Heart left ventricle (tissue), 13 donors: ENCODE results near the gene PCSK4.

Experiments
- POLR2A ChIP-seq, 2 donors: fragments of 450-650 bp; IDR thresholded peaks; one replicate each; pipeline ENCODE4 v1.6.1; 2017; ENCODE audit warnings: antibody characterized with exemption in 2 of 2, mild to moderate bottlenecking in 2 of 2, moderate library complexity in 2 of 2
- TF ChIP-seq, protein P1 (sequence below), 12 donors: fragments of 200-600 bp; sonication (generic) in 4 of 12; IDR thresholded peaks; one replicate each; pipeline versions ENCODE4 v1.5.0 to v1.8.0; 2018 to 2022; ENCODE audit warnings: antibody characterized with exemption in 12 of 12, mild to moderate bottlenecking in 5 of 12
- donor health status: ischemic (EF 13 %, LVEDD 7.1; RV severe dilation, severe dysfunction).
- donor health status: DM: no; HTN: yes; CAD: no.
- donor health status: DM: no; HTN: no; CAD: no.
- donor health status: ischemic (EF 25% LVEDD 6.9; RV normal size, moderate dysfunction).
- donor health status: ischemic (EF 25% LVEDD 5.7; RV mildly dilated, moderate dysfunction).
- donor health status: ischemic (EF 35%, LVEDD 5.7; RV mildly dilated, moderate dysfunction).
- donor health status: nonischemic (EF 11% LVEDD 7.7; RV severe dilation, severe dysfunction).
- donor health status: DM: yes; HTN: yes; CAD: no.
- donor health status: PGD.
- donor health status: ischemic (EF 29% LVEDD 5.4; RV normal size, mild dysfunction).
- donor health status: nonischemic (EF 23%, LVEDD 6.1; RV moderate dilation, normal function).

DNA sequence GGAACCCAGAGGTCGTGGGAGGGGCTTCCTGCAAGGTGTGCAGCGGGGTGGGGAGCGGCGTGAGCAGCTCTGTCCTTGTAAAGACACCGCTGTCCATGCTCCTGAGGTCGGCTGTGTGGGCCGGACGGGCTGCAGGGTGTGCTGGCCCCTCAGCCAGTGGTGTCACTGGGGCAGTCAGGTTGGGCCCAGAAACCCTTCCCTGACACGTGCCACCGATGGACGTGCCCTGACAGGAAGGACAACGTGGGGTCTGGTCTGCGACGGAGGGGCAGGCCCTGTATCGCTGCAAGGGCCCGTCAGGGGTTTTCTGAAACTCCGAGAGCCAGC lies 56.1 kb downstream of the PCSK4 start:
- TF ChIP-seq, protein P1, sequence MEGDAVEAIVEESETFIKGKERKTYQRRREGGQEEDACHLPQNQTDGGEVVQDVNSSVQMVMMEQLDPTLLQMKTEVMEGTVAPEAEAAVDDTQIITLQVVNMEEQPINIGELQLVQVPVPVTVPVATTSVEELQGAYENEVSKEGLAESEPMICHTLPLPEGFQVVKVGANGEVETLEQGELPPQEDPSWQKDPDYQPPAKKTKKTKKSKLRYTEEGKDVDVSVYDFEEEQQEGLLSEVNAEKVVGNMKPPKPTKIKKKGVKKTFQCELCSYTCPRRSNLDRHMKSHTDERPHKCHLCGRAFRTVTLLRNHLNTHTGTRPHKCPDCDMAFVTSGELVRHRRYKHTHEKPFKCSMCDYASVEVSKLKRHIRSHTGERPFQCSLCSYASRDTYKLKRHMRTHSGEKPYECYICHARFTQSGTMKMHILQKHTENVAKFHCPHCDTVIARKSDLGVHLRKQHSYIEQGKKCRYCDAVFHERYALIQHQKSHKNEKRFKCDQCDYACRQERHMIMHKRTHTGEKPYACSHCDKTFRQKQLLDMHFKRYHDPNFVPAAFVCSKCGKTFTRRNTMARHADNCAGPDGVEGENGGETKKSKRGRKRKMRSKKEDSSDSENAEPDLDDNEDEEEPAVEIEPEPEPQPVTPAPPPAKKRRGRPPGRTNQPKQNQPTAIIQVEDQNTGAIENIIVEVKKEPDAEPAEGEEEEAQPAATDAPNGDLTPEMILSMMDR (IDR thresholded peaks at IDR 0.05), result no peak
- TF ChIP-seq POLR2A (IDR thresholded peaks at IDR 0.05), result no peak
